HCT116 (cell line): ENCODE measurements around the gene IQGAP2.

Source experiments
- CEBPB ChIP-seq: IDR thresholded peaks from 2 replicates; pipeline ENCODE4 v1.6.1; 2012; ENCODE audit warnings: low read depth
- CTCF ChIP-seq, 3 experiments: fragments of 200-600 bp in 1 of 3; sonication (generic) in 1 of 3; IDR thresholded peaks in 2 of 3; conservative IDR thresholded peaks in 1 of 3; 2 replicates each; pipeline ENCODE4 v1.5.1; 2012 to 2017; ENCODE audit warnings: low read depth in 2 of 3, low read length in 2 of 3, antibody characterized with exemption in 1 of 3, borderline replicate concordance in 1 of 3, control low read depth in 1 of 3, mild to moderate bottlenecking in 1 of 3, mixed read lengths in 1 of 3, mixed run types in 1 of 3, moderate library complexity in 1 of 3; ENCODE audit not compliant: insufficient read depth in 1 of 3
- EZH2 ChIP-seq: fragments of 200-600 bp; sonication (generic); IDR thresholded peaks from 2 replicates; pipeline ENCODE4 v1.6.1; 2017; ENCODE audit warnings: antibody characterized with exemption, mixed run types
- POLR2A ChIP-seq: IDR thresholded peaks from 2 replicates; pipeline ENCODE4 v1.7.0; 2011; ENCODE audit warnings: borderline replicate concordance; ENCODE audit not compliant: insufficient read depth, insufficient read length; ENCODE audit errors: extremely low read depth
- RAD21 ChIP-seq: IDR thresholded peaks from 2 replicates; pipeline ENCODE4 v1.6.1; 2012; ENCODE audit warnings: low read depth, mild to moderate bottlenecking
- SP1 ChIP-seq: IDR thresholded peaks from 2 replicates; pipeline ENCODE4 v1.6.1; 2012; ENCODE audit warnings: low read depth
- ZBTB33 ChIP-seq: IDR thresholded peaks from 2 replicates; pipeline ENCODE4 v1.6.1; 2011; ENCODE audit warnings: mild to moderate bottlenecking, low read length, moderate library complexity; ENCODE audit not compliant: insufficient replicate concordance; ENCODE audit errors: extremely low read depth

- TF ChIP-seq RAD21, result no peak
- TF ChIP-seq CTCF (IDR thresholded peaks at IDR 0.05 in 2 of 3, conservative IDR thresholded peaks at IDR 0.05 in 1 of 3; ENCODE audit: borderline replicate concordance in 1 of 3, insufficient read depth in 1 of 3, low read depth in 2 of 3, low read length in 2 of 3), result no peak
- no peak for TF ChIP-seq POLR2A
- TF ChIP-seq EZH2, result no peak
- TF ChIP-seq CEBPB, result no peak
- TF ChIP-seq ZBTB33, result no peak
- TF ChIP-seq SP1, result no peak
Measured at GRCh38 chr5:76413746-76414145, 10.7 kb downstream of the IQGAP2 start.
